GM12878 (cell line): ENCODE data around the gene NLGN1. TPM values are rescaled to one million over a fixed set of nuclear protein-coding genes. Genes with fewer than 3 reads are reported as not detected.

Source experiments
- ATAC-seq: fragments of 200-7000 bp; cut with Tn5 transposase; 3 replicates; pipeline ENCODE4 v1.9.1; 2020; ENCODE audit warnings: mild to moderate bottlenecking, moderate library complexity
- BruUV-seq: library from RNA; stranded (reverse); fragments of 400-500 nt; replicated peaks from 2 replicates; lab custom pipeline; 2021; lab: Mats Ljungman, UMichigan
- CTCF ChIA-PET: fragments of 300-600 bp; sonication (Branson Sonifier 250); formaldehyde crosslinking; extraction: SDS; loops from one replicate; lab custom pipeline; 2021; ENCODE audit warnings: inconsistent platforms; lab: Yijun Ruan, JAX
- POLR2A ChIA-PET: fragments of 350-600 bp; formaldehyde crosslinking; extraction: SDS; loops from one replicate; lab custom pipeline; 2021; ENCODE audit warnings: inconsistent platforms; lab: Charles Lee
- RAD21 ChIA-PET: fragments of 300-600 bp; sonication (Branson Sonifier 250); formaldehyde crosslinking; loops from one replicate; lab custom pipeline; 2023; ENCODE audit warnings: antibody characterized with exemption; ENCODE audit not compliant: unreplicated experiment; lab: Charles Lee
- SMC1A ChIA-PET: fragments of 300-600 bp; sonication (Branson Sonifier 250); formaldehyde crosslinking; loops from one replicate; lab custom pipeline; 2023; ENCODE audit not compliant: unreplicated experiment, uncharacterized antibody; lab: Charles Lee
- DNase-seq: peaks from one replicate; pipeline ENCODE4 v3.0.0-alpha.2; 2011; ENCODE audit warnings: low read depth, low spot score
- FAIRE-seq: peaks from 3 replicates; lab custom pipeline; 2011; peaks lifted over from hg19 to GRCh38; lab: Jason Lieb, UNC
- H2AFZ ChIP-seq: 2 replicates; pipeline ENCODE4 v1.6.0; 2011; ENCODE audit warnings: low read depth, low read length, control low read depth; ENCODE audit not compliant: control insufficient read depth
- H3K27ac ChIP-seq: 2 replicates; pipeline ENCODE4 v1.5.1; 2011; ENCODE audit warnings: control low read depth; ENCODE audit not compliant: control insufficient read depth, insufficient read depth
- H3K27me3 ChIP-seq, 2 experiments: replicated peaks in 1 of 2; 2 replicates each; pipeline versions ENCODE4 v1.6.0 to v1.6.1; 2011; ENCODE audit warnings: low read length in 1 of 2; ENCODE audit not compliant: control insufficient read depth in 2 of 2, insufficient read depth in 2 of 2
- H3K36me3 ChIP-seq, 2 experiments: 2 replicates each; pipeline ENCODE4 v1.5.1; 2011; ENCODE audit warnings: low read length in 1 of 2; ENCODE audit not compliant: control insufficient read depth in 2 of 2, insufficient read depth in 2 of 2
- H3K4me1 ChIP-seq: 2 replicates; pipeline ENCODE4 v1.6.1; 2011; ENCODE audit warnings: mild to moderate bottlenecking, low read length, moderate library complexity, mixed read lengths; ENCODE audit not compliant: control insufficient read depth, insufficient read depth
- H3K4me2 ChIP-seq: 2 replicates; pipeline ENCODE4 v1.6.0; 2011; ENCODE audit warnings: control low read depth; ENCODE audit not compliant: control insufficient read depth, insufficient read depth
- H3K4me3 ChIP-seq: fragments of 200-600 bp; sonication (generic); 2 replicates; pipeline ENCODE4 v1.5.1; 2016
- H3K79me2 ChIP-seq: 2 replicates; pipeline ENCODE4 v1.6.0; 2011; ENCODE audit warnings: low read length; ENCODE audit not compliant: control insufficient read depth, insufficient read depth
- H3K9ac ChIP-seq: 2 replicates; pipeline ENCODE4 v1.8.0; 2011; ENCODE audit warnings: low read length, control low read depth, mixed read lengths; ENCODE audit not compliant: control insufficient read depth, insufficient read depth
- H3K9me3 ChIP-seq: replicated peaks from 3 replicates; pipeline ENCODE4 v1.5.1; 2011; ENCODE audit warnings: mild to moderate bottlenecking, low read length; ENCODE audit not compliant: control insufficient read depth, insufficient read depth
- H4K20me1 ChIP-seq: 2 replicates; pipeline ENCODE4 v1.6.0; 2011; ENCODE audit not compliant: control insufficient read depth, insufficient read depth
- BRCA1 ChIP-seq: IDR thresholded peaks from 2 replicates; pipeline ENCODE4 v1.6.1; 2011; ENCODE audit warnings: low read depth, low read length, improper control_type of control experiment
- DPF2 ChIP-seq: fragments of 450-650 bp; IDR thresholded peaks from 2 replicates; pipeline ENCODE4 v1.6.1; 2017; ENCODE audit warnings: mild to moderate bottlenecking
- IKZF2 ChIP-seq, 2 experiments: fragments of 450-650 bp; IDR thresholded peaks; 2 replicates each; pipeline ENCODE4 v1.6.1; 2017; ENCODE audit warnings: mild to moderate bottlenecking in 2 of 2, moderate library complexity in 2 of 2
- NBN ChIP-seq: fragments of 450-650 bp; IDR thresholded peaks from 2 replicates; pipeline ENCODE4 v1.6.1; 2016
- SP1 ChIP-seq: IDR thresholded peaks from one replicate; pipeline ENCODE4 v1.6.1; 2011; ENCODE audit warnings: low read depth, low read length
- TAF1 ChIP-seq: IDR thresholded peaks from 2 replicates; pipeline ENCODE4 v1.6.1; 2011; ENCODE audit warnings: mild to moderate bottlenecking, low read depth, low read length, borderline replicate concordance
- ZSCAN29 ChIP-seq: fragments of 450-650 bp; IDR thresholded peaks from 2 replicates; pipeline ENCODE4 v1.6.1; 2017; ENCODE audit warnings: mild to moderate bottlenecking, moderate library complexity
- WGBS: methylation state at CpG from one replicate; pipeline ENCODE4 v1.1.6; 2016; ENCODE audit warnings: low lambda C conversion rate; ENCODE audit not compliant: insufficient replicate concordance, insufficient coverage; ENCODE audit errors: missing lambda C conversion rate; 5-methylcytosine and 5-hydroxymethylcytosine counted together
- in situ Hi-C: fragments of 300-500 bp; cut with MboI; formaldehyde crosslinking; loops from 9 replicates; pipeline ENCODE4 v1.14.3; 2018; ENCODE audit warnings: mixed read lengths
- intact Hi-C: fragments of 100-400 bp; cut with micrococcal nuclease; formaldehyde crosslinking; loops from one replicate; pipeline ENCODE4 v1.14.2; 2022; ENCODE audit not compliant: unreplicated experiment
- polyA plus RNA-seq, 11 experiments: library from polyadenylated mRNA; depleted of rRNA in 4 of 11; unstranded in 6 of 11; stranded (reverse) in 5 of 11; fragments of >200 nt; fragmentation: Nextera tagmentation in 4 of 11; fragmentation: Illumina TruSeq in 1 of 11; extraction: Ambion mirVana in 4 of 11; extraction: Trizol in 1 of 11; gene quantifications; 1 replicate in 1 of 11; 2 replicates in 10 of 11; pipeline versions ENCODE4 v1.2.1 to v1.2.3, GENCODE V29; 2011 to 2016; ENCODE audit warnings: inconsistent platforms in 2 of 11, missing spikeins in 2 of 11, low read depth in 1 of 11
- total RNA-seq, 4 experiments: library from RNA; depleted of rRNA in 3 of 4; stranded (reverse); fragments of >200 nt in 3 of 4; fragmentation: Illumina TruSeq in 1 of 4; extraction: Trizol in 1 of 4; gene quantifications; 2 replicates each; pipeline versions ENCODE4 v1.2.1 to v1.2.3, GENCODE V29; 2013 to 2021
- TF ChIP-seq, protein P1 (sequence below): fragments of 450-650 bp; formaldehyde crosslinking; IDR thresholded peaks from 2 replicates; pipeline ENCODE4 v1.4.0; 2020; ENCODE audit warnings: mild to moderate bottlenecking, moderate library complexity
- TF ChIP-seq, protein P2 (sequence below): IDR thresholded peaks from 2 replicates; pipeline ENCODE4 v1.6.1; 2012; ENCODE audit warnings: low read depth, low read length, improper control_type of control experiment

Gene NLGN1
- total and polyA plus RNA-seq, 10 of the 15 experiments (the other 5 are each of a cell fraction or from before 2014, with no cell fraction given): not detected

- TF ChIP-seq, protein P1, sequence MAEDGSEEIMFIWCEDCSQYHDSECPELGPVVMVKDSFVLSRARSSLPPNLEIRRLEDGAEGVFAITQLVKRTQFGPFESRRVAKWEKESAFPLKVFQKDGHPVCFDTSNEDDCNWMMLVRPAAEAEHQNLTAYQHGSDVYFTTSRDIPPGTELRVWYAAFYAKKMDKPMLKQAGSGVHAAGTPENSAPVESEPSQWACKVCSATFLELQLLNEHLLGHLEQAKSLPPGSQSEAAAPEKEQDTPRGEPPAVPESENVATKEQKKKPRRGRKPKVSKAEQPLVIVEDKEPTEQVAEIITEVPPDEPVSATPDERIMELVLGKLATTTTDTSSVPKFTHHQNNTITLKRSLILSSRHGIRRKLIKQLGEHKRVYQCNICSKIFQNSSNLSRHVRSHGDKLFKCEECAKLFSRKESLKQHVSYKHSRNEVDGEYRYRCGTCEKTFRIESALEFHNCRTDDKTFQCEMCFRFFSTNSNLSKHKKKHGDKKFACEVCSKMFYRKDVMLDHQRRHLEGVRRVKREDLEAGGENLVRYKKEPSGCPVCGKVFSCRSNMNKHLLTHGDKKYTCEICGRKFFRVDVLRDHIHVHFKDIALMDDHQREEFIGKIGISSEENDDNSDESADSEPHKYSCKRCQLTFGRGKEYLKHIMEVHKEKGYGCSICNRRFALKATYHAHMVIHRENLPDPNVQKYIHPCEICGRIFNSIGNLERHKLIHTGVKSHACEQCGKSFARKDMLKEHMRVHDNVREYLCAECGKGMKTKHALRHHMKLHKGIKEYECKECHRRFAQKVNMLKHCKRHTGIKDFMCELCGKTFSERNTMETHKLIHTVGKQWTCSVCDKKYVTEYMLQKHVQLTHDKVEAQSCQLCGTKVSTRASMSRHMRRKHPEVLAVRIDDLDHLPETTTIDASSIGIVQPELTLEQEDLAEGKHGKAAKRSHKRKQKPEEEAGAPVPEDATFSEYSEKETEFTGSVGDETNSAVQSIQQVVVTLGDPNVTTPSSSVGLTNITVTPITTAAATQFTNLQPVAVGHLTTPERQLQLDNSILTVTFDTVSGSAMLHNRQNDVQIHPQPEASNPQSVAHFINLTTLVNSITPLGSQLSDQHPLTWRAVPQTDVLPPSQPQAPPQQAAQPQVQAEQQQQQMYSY (CRISPR knock-in tag): no peak
- TF ChIP-seq NBN (no peak), IKZF2 (IDR thresholded peaks at IDR 0.05) (no peak), SP1 (no peak)
Measured at GRCh38 chr3:173467501-173467900, 70.0 kb downstream of the NLGN1 start (continued).

DNA sequence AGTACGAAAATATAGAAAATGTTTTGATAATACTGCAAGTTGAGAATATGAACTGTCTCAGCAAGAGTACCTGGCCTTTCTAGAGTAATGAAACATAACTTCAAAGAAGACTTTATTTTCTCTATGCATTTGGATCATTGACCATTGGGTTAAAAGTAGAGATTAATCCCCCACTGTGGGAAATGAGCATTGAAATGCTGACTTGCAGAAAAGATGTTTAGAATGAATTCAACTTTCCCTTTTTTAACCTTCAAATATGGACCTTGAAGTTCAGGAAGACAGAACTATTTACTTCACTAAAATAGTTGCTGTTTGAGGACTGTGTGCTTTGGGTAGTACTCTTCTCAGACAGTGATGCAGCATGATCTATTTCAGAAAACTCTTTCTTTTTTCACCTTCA, 75.7 kb downstream of the NLGN1 start:
- no peak for ATAC-seq
- H4K20me1 ChIP-seq: no peaks in the 10 kb centered on the region

More for the DNA sequence above, 75.7 kb downstream of the NLGN1 start:
- Histone ChIP-seq H3K79me2 (no peaks in the 10 kb centered on the region), H3K9me3 (no peaks in the 10 kb centered on the region), H3K36me3 (no peaks in the 10 kb centered on the region), H3K4me1 (no peaks in the 10 kb centered on the region), H3K9ac (no peak overlapping the region), H3K27ac (no peak overlapping the region), H3K27me3 (no peaks in the 10 kb centered on the region), H2AFZ (no peak overlapping the region), H3K4me3 (no peak overlapping the region), H3K4me2 (no peak overlapping the region)
- ChIA-PET CTCF (no interaction called here), RAD21 (no interaction called here), SMC1A (no interaction called here), POLR2A (no interaction called here)
- no peak for DNase-seq
- no TSS peak for BruUV-seq
- TF ChIP-seq, protein P2, sequence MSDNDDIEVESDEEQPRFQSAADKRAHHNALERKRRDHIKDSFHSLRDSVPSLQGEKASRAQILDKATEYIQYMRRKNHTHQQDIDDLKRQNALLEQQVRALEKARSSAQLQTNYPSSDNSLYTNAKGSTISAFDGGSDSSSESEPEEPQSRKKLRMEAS: no peak
- TF ChIP-seq BRCA1 (no peak), ZSCAN29 (no peak), TAF1 (no peak), DPF2 (no peak)
- no peak for FAIRE-seq
- WGBS: 0% methylated on average over 1 of the region's 1 CpG
- in situ Hi-C loops: no loop called here
- intact Hi-C loops: no loop called here
